Omental fat pad (tissue), 4 donors: Measurements from ENCODE around the gene ZSCAN5C. TPM values are rescaled to one million over a fixed set of nuclear protein-coding genes. Genes with fewer than 3 reads are reported as not detected.
A peak's percentile ranks its signal among the peaks of the same experiment; 100 is the strongest.
"Not testable (repeated sequence)": the region's sequence is repeated elsewhere in the genome, so short reads cannot be mapped to it uniquely, and the experiment has no call there.

Source experiments
- ATAC-seq: fragments of 150-250 bp; one replicate; pipeline ENCODE4 v1.9.1; 2016; ENCODE audit warnings: mild to moderate bottlenecking, moderate library complexity; ENCODE audit not compliant: low FRiP score
- DNase-seq: peaks from one replicate; pipeline ENCODE4 v3.0.0-alpha.2; 2019; ENCODE audit warnings: low spot score
- total RNA-seq, 4 donors: library from RNA; depleted of rRNA; stranded (reverse); fragments of >200 nt; gene quantifications; one replicate each; pipeline ENCODE4 v1.1.0, GENCODE V29; 2016
- TF ChIP-seq, protein P1 (sequence below), 3 donors: fragments of 450-650 bp; IDR thresholded peaks; one replicate each; pipeline ENCODE4 v1.5.1; 2016 to 2017; ENCODE audit warnings: antibody characterized with exemption in 3 of 3, mild to moderate bottlenecking in 3 of 3, moderate library complexity in 2 of 3

ZSCAN5C gene
- total RNA-seq, 4 donors from 2014 or later = not detected

DNA sequence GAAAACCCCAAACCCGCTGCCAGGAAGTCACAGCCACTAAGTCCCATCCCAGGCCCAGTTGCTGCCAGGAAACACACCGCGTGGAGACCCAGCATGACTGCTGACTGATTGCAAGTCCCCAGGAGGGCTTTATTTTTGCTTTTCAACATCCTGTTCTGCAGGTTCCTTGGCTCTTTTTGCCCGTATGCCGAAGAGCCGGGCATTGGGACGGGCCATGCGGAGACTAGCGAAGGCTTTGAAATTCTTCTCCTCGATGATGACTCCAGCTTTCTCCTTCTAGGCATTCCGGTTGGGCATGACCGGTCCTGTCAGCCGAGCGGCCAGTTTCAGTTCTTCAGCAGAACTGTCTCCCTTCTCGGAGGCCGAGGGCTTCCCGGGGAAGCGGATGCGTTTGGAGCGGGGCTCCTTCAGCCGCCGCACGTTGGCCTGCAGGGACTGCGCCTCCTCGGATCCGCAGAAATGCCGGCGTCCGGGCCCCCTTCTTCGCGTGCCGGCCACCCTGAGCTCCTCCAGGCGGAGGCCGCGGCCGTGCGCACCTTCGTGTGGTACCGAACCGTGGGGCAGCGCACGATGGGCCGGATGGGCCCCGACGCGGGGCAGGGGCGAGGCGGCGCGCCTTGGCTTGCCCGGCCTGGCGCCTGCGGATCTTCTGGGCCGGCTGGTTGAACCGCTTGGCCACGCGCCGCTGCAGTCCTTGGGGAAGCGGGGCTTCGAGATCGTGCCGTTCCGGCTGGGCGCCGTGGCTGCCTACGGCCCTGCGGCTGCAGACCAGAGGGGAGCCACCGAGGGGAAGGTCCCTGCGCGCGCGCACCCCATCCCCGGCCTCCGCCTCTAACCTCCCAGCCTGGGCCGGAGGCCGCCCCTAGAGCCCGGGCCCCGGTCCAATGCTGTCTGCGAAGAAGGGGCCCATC, 15.2 kb downstream of the ZSCAN5C start:
- ATAC-seq = no peak
- no peak for DNase-seq
- TF ChIP-seq, protein P1, sequence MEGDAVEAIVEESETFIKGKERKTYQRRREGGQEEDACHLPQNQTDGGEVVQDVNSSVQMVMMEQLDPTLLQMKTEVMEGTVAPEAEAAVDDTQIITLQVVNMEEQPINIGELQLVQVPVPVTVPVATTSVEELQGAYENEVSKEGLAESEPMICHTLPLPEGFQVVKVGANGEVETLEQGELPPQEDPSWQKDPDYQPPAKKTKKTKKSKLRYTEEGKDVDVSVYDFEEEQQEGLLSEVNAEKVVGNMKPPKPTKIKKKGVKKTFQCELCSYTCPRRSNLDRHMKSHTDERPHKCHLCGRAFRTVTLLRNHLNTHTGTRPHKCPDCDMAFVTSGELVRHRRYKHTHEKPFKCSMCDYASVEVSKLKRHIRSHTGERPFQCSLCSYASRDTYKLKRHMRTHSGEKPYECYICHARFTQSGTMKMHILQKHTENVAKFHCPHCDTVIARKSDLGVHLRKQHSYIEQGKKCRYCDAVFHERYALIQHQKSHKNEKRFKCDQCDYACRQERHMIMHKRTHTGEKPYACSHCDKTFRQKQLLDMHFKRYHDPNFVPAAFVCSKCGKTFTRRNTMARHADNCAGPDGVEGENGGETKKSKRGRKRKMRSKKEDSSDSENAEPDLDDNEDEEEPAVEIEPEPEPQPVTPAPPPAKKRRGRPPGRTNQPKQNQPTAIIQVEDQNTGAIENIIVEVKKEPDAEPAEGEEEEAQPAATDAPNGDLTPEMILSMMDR (IDR thresholded peaks at IDR 0.05) = no peak

DNA sequence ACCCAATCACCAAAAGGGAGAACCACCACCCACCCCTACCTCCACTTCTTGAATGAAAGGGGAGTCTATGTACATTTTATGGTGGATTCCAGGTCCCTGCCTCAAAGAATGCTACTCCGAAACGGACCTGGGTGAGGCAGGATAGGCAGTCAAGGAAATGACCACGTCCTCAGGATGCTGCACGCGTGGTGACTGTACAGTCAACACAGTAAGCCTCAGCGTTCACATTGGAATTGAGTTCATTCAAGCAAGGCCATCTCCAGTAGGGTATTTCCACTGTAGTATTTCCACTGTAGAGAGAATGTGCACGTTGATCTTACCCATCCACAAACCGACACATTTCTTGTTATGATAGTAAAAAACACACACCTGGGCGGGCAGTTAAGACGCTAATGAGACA, 16.9 kb downstream of the ZSCAN5C start:
- DNase-seq (no peak), ATAC-seq (no peak)
- TF ChIP-seq, protein P1 (IDR thresholded peaks at IDR 0.05) = no peak

DNA sequence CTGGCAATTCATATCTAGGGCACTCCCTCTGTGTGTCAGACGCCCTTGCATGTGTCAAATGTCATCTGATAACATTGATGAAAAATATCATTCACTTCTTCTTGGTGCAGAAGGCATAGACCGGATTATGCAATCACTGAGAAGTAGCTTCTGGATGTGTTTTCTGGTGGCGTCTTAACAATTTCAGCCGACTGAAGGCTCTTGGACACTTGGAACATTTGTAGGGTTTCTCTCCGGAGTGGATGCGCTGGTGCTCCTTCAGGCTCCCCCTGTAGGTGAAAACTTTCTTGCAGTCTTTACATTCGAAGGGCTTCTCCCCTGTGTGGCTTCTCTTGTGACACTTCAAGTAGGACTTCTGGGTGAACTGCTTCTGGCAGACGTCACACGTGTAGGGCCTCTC, 19.4 kb downstream of the ZSCAN5C start:
- not testable (repeated sequence) for DNase-seq, ATAC-seq

DNA sequence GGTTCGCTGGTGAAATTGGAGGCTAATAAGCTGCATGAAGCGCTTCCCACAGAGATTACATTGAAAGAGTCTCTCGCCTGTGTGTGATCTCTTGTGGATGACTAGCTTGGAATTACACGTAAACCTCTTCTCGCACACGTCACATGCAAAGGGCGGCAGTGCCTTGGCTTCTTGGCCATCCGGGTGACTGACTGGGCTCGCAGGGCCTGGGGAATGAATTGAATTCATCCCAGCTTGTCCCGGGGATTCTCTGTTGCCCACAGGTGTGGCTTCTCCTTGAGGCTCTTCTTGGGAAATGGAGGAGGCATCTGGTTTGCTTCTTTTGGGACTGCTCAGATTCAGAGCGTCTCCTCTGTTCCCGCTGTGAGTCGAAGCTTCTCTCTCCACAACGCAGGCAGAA, 19.8 kb downstream of the ZSCAN5C start:
- DNase-seq (no peak), ATAC-seq (no peak)
- TF ChIP-seq, protein P1 (IDR thresholded peaks at IDR 0.05) = no peak

DNA sequence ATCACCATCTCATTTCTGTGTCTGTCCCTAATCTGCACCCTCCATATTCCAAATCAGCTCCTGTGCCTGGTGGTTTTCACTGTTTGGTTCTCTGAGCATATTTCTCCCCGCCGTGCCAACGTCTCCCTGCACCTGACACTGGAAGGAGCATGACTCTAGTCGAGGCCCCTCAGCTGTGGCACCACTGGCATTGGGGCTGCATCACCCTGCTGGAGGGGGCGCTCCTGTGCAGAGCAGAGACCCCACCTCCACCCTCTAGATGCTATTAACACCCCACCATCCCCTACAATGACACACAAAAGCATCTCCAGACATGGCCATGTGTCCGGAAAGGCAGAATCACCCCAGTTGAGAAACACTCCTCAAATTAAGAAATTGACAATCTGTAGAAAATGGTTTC, 20.8 kb downstream of the ZSCAN5C start:
- no peak for ATAC-seq

DNA sequence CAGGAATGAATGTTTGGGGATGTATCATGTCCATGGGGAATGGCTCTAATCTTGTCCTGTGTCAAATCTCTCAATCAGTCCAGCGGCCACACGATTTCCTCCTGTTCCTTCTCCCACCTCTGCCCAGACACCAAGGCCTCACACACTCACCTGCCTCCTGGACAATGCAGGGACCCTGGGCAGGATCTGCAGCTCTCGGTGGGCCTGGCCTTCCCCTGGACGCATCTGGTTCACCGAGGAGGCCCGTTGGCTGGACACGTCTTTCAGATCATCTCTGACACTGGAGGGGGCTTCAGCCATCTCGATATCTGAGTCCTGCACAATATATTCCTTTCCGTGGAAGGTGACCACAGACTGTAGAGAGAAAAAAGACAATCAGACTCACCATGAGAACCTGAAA, 21.4 kb downstream of the ZSCAN5C start:
- ATAC-seq = no peak
- TF ChIP-seq, protein P1 (IDR thresholded peaks at IDR 0.05) = no peak
- no peak for DNase-seq

More for the DNA sequence above, 20.8 kb downstream of the ZSCAN5C start:
- TF ChIP-seq, protein P1 (IDR thresholded peaks at IDR 0.05) = no peak
- no peak for DNase-seq

DNA sequence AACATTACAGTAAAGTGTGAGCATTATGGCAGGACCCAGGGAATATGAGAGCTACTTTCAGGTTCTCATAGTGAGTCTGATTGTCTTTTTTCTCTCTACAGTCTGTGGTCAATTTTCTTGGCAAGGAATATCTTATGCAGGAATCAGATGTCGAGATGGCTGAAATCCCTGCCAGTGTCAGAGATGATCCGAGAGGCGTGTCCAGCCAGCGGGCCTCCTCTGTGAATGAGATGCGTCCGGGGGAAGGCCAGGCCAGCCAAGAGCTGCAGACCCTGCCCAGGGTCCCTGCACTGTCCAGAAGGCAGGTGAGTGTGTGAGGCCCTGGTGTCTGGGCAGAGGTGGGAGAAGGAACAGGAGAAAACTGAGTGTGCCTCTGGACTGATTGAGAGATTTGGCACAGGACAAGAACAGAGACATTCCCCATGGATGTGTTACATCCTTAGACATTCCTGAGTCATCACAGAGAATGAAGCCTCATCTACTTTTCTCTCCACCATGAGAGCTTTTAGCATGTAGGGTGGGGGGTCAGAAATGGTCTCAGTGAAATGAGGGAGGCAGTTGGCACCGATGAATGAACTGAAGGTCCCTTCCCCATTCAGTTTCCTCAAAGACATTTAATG, 43.2 kb downstream of the ZSCAN5C start:
- TF ChIP-seq, protein P1 (IDR thresholded peaks at IDR 0.05) = no peak
- DNase-seq (no peak), ATAC-seq (no peak)

DNA sequence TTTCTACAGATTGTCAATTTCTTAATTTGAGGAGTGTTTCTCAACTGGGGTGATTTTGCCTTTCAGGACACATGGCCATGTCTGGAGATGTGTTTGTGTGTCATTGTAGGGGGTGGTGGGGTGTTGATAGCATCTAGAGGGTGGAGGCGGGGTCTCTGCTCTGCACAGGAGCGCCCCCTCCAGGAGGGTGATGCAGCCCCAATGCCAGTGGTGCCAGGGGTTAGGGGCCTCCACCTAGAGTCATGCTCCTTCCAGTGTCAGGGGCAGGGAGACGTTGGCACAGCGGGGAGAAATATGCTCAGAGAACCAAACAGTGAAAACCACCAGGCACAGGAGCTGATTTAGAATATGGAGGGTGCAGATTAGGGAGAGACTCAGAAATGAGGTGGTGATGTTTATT, 43.7 kb downstream of the ZSCAN5C start:
- ATAC-seq = peak; percentile 28
- not testable (repeated sequence) for DNase-seq

DNA sequence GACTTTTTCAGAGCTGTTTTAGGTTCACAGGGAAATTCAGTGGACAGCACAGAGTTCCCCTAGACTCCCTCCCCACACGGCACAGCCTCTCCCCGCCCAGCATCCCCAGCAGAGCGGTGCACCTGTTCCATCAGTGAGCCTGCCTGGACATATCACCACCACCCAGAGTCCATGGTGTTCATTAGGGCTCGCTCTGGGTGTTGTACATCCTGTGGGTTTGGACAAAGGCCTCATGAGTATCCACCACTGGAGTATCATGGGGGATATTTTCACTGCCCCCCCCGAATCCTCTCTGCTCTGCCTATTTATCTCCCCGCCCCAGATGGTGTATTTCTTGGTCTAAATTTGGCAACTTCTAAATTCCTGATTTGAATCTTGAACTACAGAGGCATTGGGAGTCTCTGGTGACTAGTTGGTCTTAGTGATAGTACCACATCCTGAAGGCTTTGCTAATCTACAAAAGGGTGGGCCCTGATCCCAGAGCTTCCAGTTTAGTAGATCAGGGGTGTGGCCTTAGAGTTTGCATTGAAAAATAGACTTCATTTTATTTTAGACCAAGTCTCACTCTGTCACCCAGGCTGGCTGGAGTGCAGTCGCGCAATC, 46.8 kb downstream of the ZSCAN5C start:
- ATAC-seq, DNase-seq: not testable (repeated sequence)
